HEK293 (cell line): ENCODE results near the gene DLX2.

Experiments used
- CTCF ChIA-PET: fragments of 350-600 bp; formaldehyde crosslinking; extraction: SDS; loops from one replicate; lab custom pipeline; 2021; ENCODE audit warnings: antibody characterized with exemption; lab: Yijun Ruan, JAX
- POLR2A ChIA-PET: fragments of 300-600 bp; formaldehyde crosslinking; extraction: SDS; loops from one replicate; lab custom pipeline; 2020; ENCODE audit warnings: antibody characterized with exemption, inconsistent platforms; lab: Yijun Ruan, JAX
- H3K27ac ChIP-seq: fragments of 200-500 bp; sonication (Bioruptor generic); 2 replicates; pipeline ENCODE4 v1.5.1; 2014; ENCODE audit warnings: low read depth, low read length, control low read depth, inconsistent platforms; ENCODE audit errors: extremely low read depth
- H3K36me3 ChIP-seq, 2 experiments: fragments of 200-500 bp in 1 of 2; sonication (Bioruptor generic) in 1 of 2; 1 replicate in 1 of 2; 2 replicates in 1 of 2; pipeline ENCODE4 v1.5.1; 2014 to 2017; ENCODE audit warnings: inconsistent platforms in 2 of 2, low read length in 2 of 2; ENCODE audit not compliant: control insufficient read depth in 2 of 2, insufficient read depth in 1 of 2
- H3K4me1 ChIP-seq: fragments of 200-500 bp; sonication (Bioruptor generic); 2 replicates; pipeline ENCODE4 v1.5.1; 2014; ENCODE audit warnings: mild to moderate bottlenecking, low read length, inconsistent platforms; ENCODE audit not compliant: control insufficient read depth, insufficient read depth
- H3K4me3 ChIP-seq: 2 replicates; pipeline ENCODE4 v1.5.1; 2011; ENCODE audit warnings: low read depth, mild to moderate bottlenecking, control low read depth, low read length, moderate library complexity
- H3K9me3 ChIP-seq: fragments of 200-500 bp; sonication (Bioruptor generic); 2 replicates; pipeline ENCODE4 v1.5.1; 2014; ENCODE audit warnings: low read depth, low read length, inconsistent platforms; ENCODE audit not compliant: control insufficient read depth, insufficient read depth
- EGR2 ChIP-seq: fragments of 450-650 bp; formaldehyde crosslinking; IDR thresholded peaks from 2 replicates; pipeline ENCODE4 v1.5.1; 2016; ENCODE audit warnings: low read depth, missing biosample characterization, missing genetic modification characterization
- GLIS1 ChIP-seq: fragments of 450-650 bp; formaldehyde crosslinking; IDR thresholded peaks from 2 replicates; pipeline ENCODE4 v1.5.1; 2016; ENCODE audit warnings: missing biosample characterization, missing genetic modification characterization
- KLF1 ChIP-seq: fragments of 450-650 bp; formaldehyde crosslinking; IDR thresholded peaks from 2 replicates; pipeline ENCODE4 v1.5.1; 2016; ENCODE audit warnings: missing biosample characterization, missing genetic modification characterization
- SP2 ChIP-seq: fragments of 450-650 bp; formaldehyde crosslinking; IDR thresholded peaks from 2 replicates; pipeline ENCODE4 v1.5.1; 2016; ENCODE audit warnings: missing biosample characterization, missing genetic modification characterization
- ZBTB10 ChIP-seq: fragments of 450-650 bp; formaldehyde crosslinking; IDR thresholded peaks from 2 replicates; pipeline ENCODE4 v1.5.1; 2016; ENCODE audit warnings: missing biosample characterization, missing genetic modification characterization
- ZBTB20 ChIP-seq: fragments of 450-650 bp; formaldehyde crosslinking; IDR thresholded peaks from 2 replicates; pipeline ENCODE4 v1.5.1; 2016; ENCODE audit warnings: missing biosample characterization, missing genetic modification characterization
- ZBTB21 ChIP-seq: fragments of 450-650 bp; formaldehyde crosslinking; IDR thresholded peaks from 2 replicates; pipeline ENCODE4 v1.5.1; 2017; ENCODE audit warnings: missing biosample characterization, missing genetic modification characterization
- ZBTB7A ChIP-seq: fragments of 450-650 bp; formaldehyde crosslinking; IDR thresholded peaks from 2 replicates; pipeline ENCODE4 v1.5.1; 2016; ENCODE audit warnings: low read depth, missing biosample characterization, missing genetic modification characterization
- ZFHX2 ChIP-seq: fragments of 450-650 bp; formaldehyde crosslinking; conservative IDR thresholded peaks from 2 replicates; pipeline ENCODE4 v1.5.1; 2016; ENCODE audit warnings: missing biosample characterization, missing genetic modification characterization
- ZNF10 ChIP-seq: fragments of 450-650 bp; formaldehyde crosslinking; IDR thresholded peaks from 2 replicates; pipeline ENCODE4 v1.5.1; 2017; ENCODE audit warnings: missing biosample characterization, missing genetic modification characterization
- ZNF175 ChIP-seq: fragments of 450-650 bp; formaldehyde crosslinking; IDR thresholded peaks from 2 replicates; pipeline ENCODE4 v1.5.1; 2016; ENCODE audit warnings: missing biosample characterization, missing genetic modification characterization
- ZNF214 ChIP-seq: fragments of 450-650 bp; formaldehyde crosslinking; IDR thresholded peaks from 2 replicates; pipeline ENCODE4 v1.5.1; 2017; ENCODE audit warnings: missing biosample characterization, mild to moderate bottlenecking, missing genetic modification characterization, borderline replicate concordance
- ZNF223 ChIP-seq: fragments of 450-650 bp; formaldehyde crosslinking; IDR thresholded peaks from 2 replicates; pipeline ENCODE4 v1.5.1; 2016; ENCODE audit warnings: missing biosample characterization, missing genetic modification characterization
- ZNF239 ChIP-seq: fragments of 450-650 bp; formaldehyde crosslinking; IDR thresholded peaks from 2 replicates; pipeline ENCODE4 v1.5.1; 2016; ENCODE audit warnings: missing biosample characterization, missing genetic modification characterization
- ZNF311 ChIP-seq: fragments of 450-650 bp; formaldehyde crosslinking; IDR thresholded peaks from 2 replicates; pipeline ENCODE4 v1.5.1; 2017; ENCODE audit warnings: missing biosample characterization, missing genetic modification characterization, borderline replicate concordance
- ZNF398 ChIP-seq: fragments of 450-650 bp; formaldehyde crosslinking; IDR thresholded peaks from 2 replicates; pipeline ENCODE4 v1.5.1; 2017; ENCODE audit warnings: missing biosample characterization, missing genetic modification characterization
- ZNF473 ChIP-seq: fragments of 450-650 bp; formaldehyde crosslinking; IDR thresholded peaks from 2 replicates; pipeline ENCODE4 v1.5.1; 2017; ENCODE audit warnings: missing biosample characterization, missing genetic modification characterization
- ZNF48 ChIP-seq: fragments of 450-650 bp; formaldehyde crosslinking; IDR thresholded peaks from 2 replicates; pipeline ENCODE4 v1.5.1; 2016; ENCODE audit warnings: missing biosample characterization, missing genetic modification characterization
- ZNF624 ChIP-seq: fragments of 450-650 bp; formaldehyde crosslinking; IDR thresholded peaks from 2 replicates; pipeline ENCODE4 v1.5.1; 2017; ENCODE audit warnings: missing biosample characterization, missing genetic modification characterization
- ZNF707 ChIP-seq: fragments of 450-650 bp; formaldehyde crosslinking; IDR thresholded peaks from 2 replicates; pipeline ENCODE4 v1.5.1; 2016; ENCODE audit warnings: missing biosample characterization, missing genetic modification characterization
- ZSCAN16 ChIP-seq: fragments of 450-650 bp; formaldehyde crosslinking; IDR thresholded peaks from 2 replicates; pipeline ENCODE4 v1.5.1; 2016; ENCODE audit warnings: missing biosample characterization, missing genetic modification characterization
- TF ChIP-seq, protein P1 (sequence below): fragments of 450-650 bp; formaldehyde crosslinking; optimal IDR thresholded peaks from 2 replicates; pipeline ENCODE3; 2016; ENCODE audit warnings: missing biosample characterization, mild to moderate bottlenecking, missing genetic modification characterization
- TF ChIP-seq, protein P2 (sequence below): fragments of 450-650 bp; formaldehyde crosslinking; IDR thresholded peaks from 2 replicates; pipeline ENCODE4 v1.5.1; 2017; ENCODE audit warnings: missing biosample characterization, missing genetic modification characterization
- TF ChIP-seq, protein P3 (sequence below): fragments of 450-650 bp; formaldehyde crosslinking; IDR thresholded peaks from 2 replicates; pipeline ENCODE4 v1.5.1; 2016; ENCODE audit warnings: missing biosample characterization, missing genetic modification characterization, borderline replicate concordance

Gene DLX2

GRCh38 chr2:172100080-172100934 lies 2.4 kb downstream of the DLX2 start (continued):
- TF ChIP-seq, protein P1, sequence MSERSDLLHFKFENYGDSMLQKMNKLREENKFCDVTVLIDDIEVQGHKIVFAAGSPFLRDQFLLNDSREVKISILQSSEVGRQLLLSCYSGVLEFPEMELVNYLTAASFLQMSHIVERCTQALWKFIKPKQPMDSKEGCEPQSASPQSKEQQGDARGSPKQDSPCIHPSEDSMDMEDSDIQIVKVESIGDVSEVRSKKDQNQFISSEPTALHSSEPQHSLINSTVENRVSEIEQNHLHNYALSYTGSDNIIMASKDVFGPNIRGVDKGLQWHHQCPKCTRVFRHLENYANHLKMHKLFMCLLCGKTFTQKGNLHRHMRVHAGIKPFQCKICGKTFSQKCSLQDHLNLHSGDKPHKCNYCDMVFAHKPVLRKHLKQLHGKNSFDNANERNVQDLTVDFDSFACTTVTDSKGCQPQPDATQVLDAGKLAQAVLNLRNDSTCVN: peak; percentile 66
- TF ChIP-seq ZBTB7A (tag by site-specific recombination): 0 out of 2 replicates have a peak, but pooled peaks have one; percentile 24
- no peak for TF ChIP-seq ZNF473 (tag by site-specific recombination)
- no peak for TF ChIP-seq ZNF48 (tag by site-specific recombination)
- 0 out of 2 replicates have a peak, but pooled peaks have one; percentile 49 for TF ChIP-seq ZNF223 (tag by site-specific recombination)
- peak; percentile 45; the same call in 1 of the 2 replicates for TF ChIP-seq ZBTB10 (tag by site-specific recombination)
- no peak for TF ChIP-seq ZNF707 (tag by site-specific recombination)
- no peak for TF ChIP-seq KLF1 (tag by site-specific recombination)
- TF ChIP-seq ZSCAN16 (tag by site-specific recombination): no peak
- TF ChIP-seq, all 188 proteins: peak for 10

DNA sequence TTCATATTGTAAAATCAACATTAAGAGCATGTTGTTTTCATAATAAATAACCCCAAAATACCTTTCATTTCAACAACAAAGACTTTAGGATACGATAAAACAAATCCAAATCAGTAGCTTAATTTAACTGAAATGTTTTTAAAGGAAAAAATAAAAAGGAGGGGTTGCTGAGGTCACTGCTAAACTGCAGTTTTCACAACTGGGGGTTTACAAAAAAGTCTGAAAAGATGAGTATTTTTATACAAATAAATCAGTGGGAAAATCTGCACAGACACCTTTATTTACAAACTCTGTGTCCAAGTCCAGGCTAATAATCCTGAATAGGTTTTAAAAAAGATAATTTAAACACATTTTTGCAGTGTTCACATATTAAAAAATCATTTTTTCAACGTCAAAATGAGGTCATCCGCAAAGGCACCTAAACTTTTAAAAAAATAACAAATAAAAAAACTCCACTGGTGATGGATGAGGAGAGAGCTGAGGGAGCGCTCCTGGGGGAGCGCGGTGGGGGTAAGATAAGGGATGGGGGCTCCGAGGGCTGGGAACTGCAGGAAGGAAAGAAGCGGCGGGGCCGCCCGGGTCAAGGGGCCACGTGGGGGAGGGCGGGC lies 3.1 kb downstream of the DLX2 start:
- POLR2A ChIA-PET: interaction anchor here (0.9 to 8.7 kb wide), 7 partner anchors 15 to 205 kb away, joined by 3 to 147 read pairs (median 3); partner anchors contain the start of genes DLX1, HAT1 and SLC25A12
- CTCF ChIA-PET: interaction anchor here (0.6 to 1.4 kb wide), 4 partner anchors 167 to 396 kb away, joined by 3 to 4 read pairs (median 3); no protein-coding TSS in a partner anchor
- H3K36me3 ChIP-seq: peaks cover 0 to 22% of the 10 kb centered on the region in 2 experiments; a peak in 1 of 3 replicates
- peaks cover 19% of the 10 kb centered on the region for H3K4me1 ChIP-seq
- peak overlapping the region; percentile 67 for H3K4me3 ChIP-seq
- no peaks in the 10 kb centered on the region for H3K9me3 ChIP-seq
- H3K27ac ChIP-seq: peak overlapping the region; percentile 99
- TF ChIP-seq ZNF214 (tag by site-specific recombination) (no peak), ZBTB20 (no peak), EGR2 (no peak), SP2 (no peak), ZNF239 (tag by site-specific recombination) (no peak), ZFHX2 (tag by site-specific recombination) (no peak), ZNF175 (no peak), ZNF311 (no peak), GLIS1 (tag by site-specific recombination) (peak; percentile 89), ZNF10 (tag by site-specific recombination) (no peak), ZNF624 (tag by site-specific recombination) (no peak), ZNF398 (tag by site-specific recombination) (peak; percentile 84), ZBTB21 (tag by site-specific recombination) (no peak)
- TF ChIP-seq, protein P2, sequence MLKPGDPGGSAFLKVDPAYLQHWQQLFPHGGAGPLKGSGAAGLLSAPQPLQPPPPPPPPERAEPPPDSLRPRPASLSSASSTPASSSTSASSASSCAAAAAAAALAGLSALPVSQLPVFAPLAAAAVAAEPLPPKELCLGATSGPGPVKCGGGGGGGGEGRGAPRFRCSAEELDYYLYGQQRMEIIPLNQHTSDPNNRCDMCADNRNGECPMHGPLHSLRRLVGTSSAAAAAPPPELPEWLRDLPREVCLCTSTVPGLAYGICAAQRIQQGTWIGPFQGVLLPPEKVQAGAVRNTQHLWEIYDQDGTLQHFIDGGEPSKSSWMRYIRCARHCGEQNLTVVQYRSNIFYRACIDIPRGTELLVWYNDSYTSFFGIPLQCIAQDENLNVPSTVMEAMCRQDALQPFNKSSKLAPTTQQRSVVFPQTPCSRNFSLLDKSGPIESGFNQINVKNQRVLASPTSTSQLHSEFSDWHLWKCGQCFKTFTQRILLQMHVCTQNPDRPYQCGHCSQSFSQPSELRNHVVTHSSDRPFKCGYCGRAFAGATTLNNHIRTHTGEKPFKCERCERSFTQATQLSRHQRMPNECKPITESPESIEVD (tag by site-specific recombination): peak; percentile 91
- TF ChIP-seq, protein P3, sequence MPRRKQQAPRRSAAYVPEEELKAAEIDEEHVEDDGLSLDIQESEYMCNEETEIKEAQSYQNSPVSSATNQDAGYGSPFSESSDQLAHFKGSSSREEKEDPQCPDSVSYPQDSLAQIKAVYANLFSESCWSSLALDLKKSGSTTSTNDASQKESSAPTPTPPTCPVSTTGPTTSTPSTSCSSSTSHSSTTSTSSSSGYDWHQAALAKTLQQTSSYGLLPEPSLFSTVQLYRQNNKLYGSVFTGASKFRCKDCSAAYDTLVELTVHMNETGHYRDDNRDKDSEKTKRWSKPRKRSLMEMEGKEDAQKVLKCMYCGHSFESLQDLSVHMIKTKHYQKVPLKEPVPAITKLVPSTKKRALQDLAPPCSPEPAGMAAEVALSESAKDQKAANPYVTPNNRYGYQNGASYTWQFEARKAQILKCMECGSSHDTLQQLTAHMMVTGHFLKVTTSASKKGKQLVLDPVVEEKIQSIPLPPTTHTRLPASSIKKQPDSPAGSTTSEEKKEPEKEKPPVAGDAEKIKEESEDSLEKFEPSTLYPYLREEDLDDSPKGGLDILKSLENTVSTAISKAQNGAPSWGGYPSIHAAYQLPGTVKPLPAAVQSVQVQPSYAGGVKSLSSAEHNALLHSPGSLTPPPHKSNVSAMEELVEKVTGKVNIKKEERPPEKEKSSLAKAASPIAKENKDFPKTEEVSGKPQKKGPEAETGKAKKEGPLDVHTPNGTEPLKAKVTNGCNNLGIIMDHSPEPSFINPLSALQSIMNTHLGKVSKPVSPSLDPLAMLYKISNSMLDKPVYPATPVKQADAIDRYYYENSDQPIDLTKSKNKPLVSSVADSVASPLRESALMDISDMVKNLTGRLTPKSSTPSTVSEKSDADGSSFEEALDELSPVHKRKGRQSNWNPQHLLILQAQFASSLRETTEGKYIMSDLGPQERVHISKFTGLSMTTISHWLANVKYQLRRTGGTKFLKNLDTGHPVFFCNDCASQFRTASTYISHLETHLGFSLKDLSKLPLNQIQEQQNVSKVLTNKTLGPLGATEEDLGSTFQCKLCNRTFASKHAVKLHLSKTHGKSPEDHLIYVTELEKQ (tag by site-specific recombination): no peak
